Effector memory CD4-positive, alpha-beta T cell (primary cell): ENCODE results near the gene CABP4.

Source experiments
- DNase-seq, 3 donors: peaks; one replicate each; pipeline ENCODE4 v3.0.0-alpha.2; 2020
- H3K27ac ChIP-seq: 2 replicates; pipeline ENCODE4 v1.7.0; 2013; ENCODE audit warnings: mild to moderate bottlenecking, low read length, moderate library complexity; ENCODE audit not compliant: insufficient read depth, poor library complexity, severe bottlenecking
- H3K27me3 ChIP-seq: replicated peaks from 2 replicates; pipeline ENCODE4 v1.7.0; 2013; ENCODE audit warnings: mild to moderate bottlenecking, low read length; ENCODE audit not compliant: insufficient read depth, control insufficient read depth, poor library complexity, severe bottlenecking
- H3K36me3 ChIP-seq: 2 replicates; pipeline ENCODE4 v1.7.0; 2013; ENCODE audit warnings: mild to moderate bottlenecking, low read length, moderate library complexity; ENCODE audit not compliant: control insufficient read depth, insufficient read depth
- H3K4me1 ChIP-seq: 2 replicates; pipeline ENCODE4 v1.7.0; 2013; ENCODE audit warnings: low read length, mild to moderate bottlenecking; ENCODE audit not compliant: control insufficient read depth, insufficient read depth, poor library complexity, severe bottlenecking
- H3K4me3 ChIP-seq: 2 replicates; pipeline ENCODE4 v1.7.0; 2013; ENCODE audit warnings: low read length, low read depth, mild to moderate bottlenecking; ENCODE audit not compliant: insufficient read depth, poor library complexity, severe bottlenecking
- H3K9me3 ChIP-seq: 2 replicates; pipeline ENCODE4 v1.7.0; 2013; ENCODE audit warnings: mild to moderate bottlenecking, low read length, moderate library complexity; ENCODE audit not compliant: control insufficient read depth

The CABP4 gene

GRCh38 chr11:67435727-67436458 lies 19.3 kb upstream of the CABP4 start:
- Histone ChIP-seq H3K9me3 (no peaks in the 10 kb centered on the region), H3K4me1 (peaks cover 66% of the 10 kb centered on the region), H3K4me3 (peak overlapping the region; percentile 94), H3K27me3 (no peaks in the 10 kb centered on the region), H3K36me3 (peaks cover 18% of the 10 kb centered on the region), H3K27ac (peak overlapping the region; percentile 93)
- no peak for DNase-seq

- Histone ChIP-seq H3K4me3 (peak overlapping the region; percentile 94), H3K9me3 (no peaks in the 10 kb centered on the region), H3K4me1 (peaks cover 72% of the 10 kb centered on the region), H3K27ac (peak overlapping the region; percentile 93), H3K27me3 (no peaks in the 10 kb centered on the region), H3K36me3 (peaks cover 18% of the 10 kb centered on the region)
- peak in 1 of 3 donors; percentile 48 for DNase-seq
Observed at GRCh38 chr11:67436459-67437081, 18.6 kb upstream of the CABP4 start.

GRCh38 chr11:67437082-67437808 lies 17.9 kb upstream of the CABP4 start, which contains the start of gene PTPRCAP:
Gene PTPRCAP (minus strand): TSS chr11:67437682. CDS start chr11:67437619, 63 bp downstream.
- H3K4me3 ChIP-seq = peak within 1 kb of the TSS; percentile 94
- H3K27ac ChIP-seq = peak within 1 kb of the TSS; percentile 93
- no peaks in the 10 kb centered on the region for H3K9me3 ChIP-seq
- DNase-seq = peak; percentile 68 to 71 (median 68)
- H3K27me3 ChIP-seq = no peaks in the 10 kb centered on the region
- peaks cover 18% of the 10 kb centered on the region for H3K36me3 ChIP-seq
- H3K4me1 ChIP-seq = peaks cover 77% of the 10 kb centered on the region

GRCh38 chr11:67437809-67438157 lies 17.4 kb upstream of the CABP4 start:
- Histone ChIP-seq H3K27me3 (no peaks in the 10 kb centered on the region), H3K36me3 (peaks cover 18% of the 10 kb centered on the region), H3K9me3 (no peaks in the 10 kb centered on the region), H3K27ac (peak overlapping the region; percentile 93), H3K4me3 (peak overlapping the region; percentile 94), H3K4me1 (peaks cover 75% of the 10 kb centered on the region)
- DNase-seq = no peak

- Histone ChIP-seq H3K27ac (peak overlapping the region; percentile 93), H3K4me3 (peak overlapping the region; percentile 94), H3K36me3 (peaks cover 18% of the 10 kb centered on the region), H3K27me3 (no peaks in the 10 kb centered on the region), H3K9me3 (no peaks in the 10 kb centered on the region), H3K4me1 (peaks cover 70% of the 10 kb centered on the region)
- DNase-seq = peak; percentile 61 to 69 (median 68)
Observed at GRCh38 chr11:67438158-67438902, 16.8 kb upstream of the CABP4 start.

- no peak for DNase-seq
- peaks cover 61% of the 10 kb centered on the region for H3K4me1 ChIP-seq
- no peaks in the 10 kb centered on the region for H3K27me3 ChIP-seq
- peaks cover 12% of the 10 kb centered on the region for H3K36me3 ChIP-seq
- H3K27ac ChIP-seq = peak overlapping the region; percentile 93
- no peaks in the 10 kb centered on the region for H3K9me3 ChIP-seq
- peak overlapping the region; percentile 94 for H3K4me3 ChIP-seq
Observed at GRCh38 chr11:67439321-67440228, 15.6 kb upstream of the CABP4 start.

GRCh38 chr11:67440229-67441097 lies 14.7 kb upstream of the CABP4 start:
- peak overlapping the region; percentile 93 for H3K27ac ChIP-seq
- H3K4me3 ChIP-seq = peak overlapping the region; percentile 94
- H3K4me1 ChIP-seq = peaks cover 61% of the 10 kb centered on the region
- DNase-seq = no peak
- H3K9me3 ChIP-seq = no peaks in the 10 kb centered on the region
- H3K36me3 ChIP-seq = peaks cover 3% of the 10 kb centered on the region
- H3K27me3 ChIP-seq = no peaks in the 10 kb centered on the region

- Histone ChIP-seq H3K4me3 (no peak overlapping the region), H3K27ac (peak overlapping the region; percentile 93), H3K9me3 (no peaks in the 10 kb centered on the region), H3K27me3 (no peaks in the 10 kb centered on the region), H3K36me3 (no peaks in the 10 kb centered on the region), H3K4me1 (peaks cover 61% of the 10 kb centered on the region)
- no peak for DNase-seq
Observed at GRCh38 chr11:67441098-67441563, 14.0 kb upstream of the CABP4 start.
